ENCODE data around the gene SYNE2.

SYNE2 gene

GRCh38 chr14:63918411-63918810, 65.6 kb downstream of the SYNE2 start:
- DNase-seq, result no peak

DNA sequence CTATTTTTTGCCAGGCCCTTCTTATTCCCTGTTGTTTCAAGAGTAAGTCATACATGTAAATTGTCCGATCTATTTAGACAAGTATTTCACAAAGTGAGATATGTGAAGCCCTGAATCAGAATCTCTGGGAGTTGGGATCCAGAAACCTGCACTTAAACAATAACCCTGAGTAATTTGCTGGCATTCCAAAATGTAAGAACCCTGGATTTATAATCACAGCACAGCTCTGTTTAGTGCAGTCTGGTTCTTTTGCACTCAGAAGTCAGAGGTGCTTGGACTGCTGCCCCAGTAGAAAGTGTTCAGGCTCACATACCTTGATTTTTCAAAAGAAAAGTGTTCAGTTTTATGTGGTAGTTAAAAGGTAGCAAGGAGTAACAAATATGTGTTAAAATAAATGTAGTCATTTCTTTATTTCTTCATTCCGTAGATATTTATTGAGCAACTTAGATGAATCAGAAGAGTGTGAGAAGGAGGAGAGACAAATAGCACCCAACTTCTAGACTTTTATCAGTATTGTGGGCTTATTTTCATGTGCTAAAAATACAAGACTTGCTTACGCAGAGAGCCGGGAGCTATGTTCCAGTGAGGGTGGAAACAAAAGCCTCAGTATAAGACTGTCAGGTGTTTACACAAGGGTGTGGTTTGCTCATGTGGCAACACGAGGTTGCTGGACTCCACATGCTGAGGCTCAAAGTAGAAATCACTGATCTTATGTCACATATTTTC, 70.1 kb downstream of the SYNE2 start:
- DNase-seq, result no peak

DNA sequence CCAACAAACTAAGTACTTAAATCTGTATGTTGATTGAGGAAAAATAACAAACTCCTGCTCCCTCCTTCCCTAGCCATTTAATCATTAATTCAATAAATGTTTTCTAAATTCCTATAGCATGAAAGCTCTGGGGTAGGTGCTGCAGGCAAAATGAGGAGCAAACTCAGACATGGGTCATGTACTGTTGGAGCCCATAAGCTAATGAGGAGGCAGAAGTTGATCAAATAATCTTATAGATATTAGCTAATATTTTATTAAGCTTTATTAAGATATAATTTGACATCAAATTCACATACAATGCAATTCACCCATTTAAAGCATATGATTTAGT, 70.6 kb downstream of the SYNE2 start:
- no peak for DNase-seq

GRCh38 chr14:63924375-63924774, 71.6 kb downstream of the SYNE2 start:
- DNase-seq, result no peak

- DNase-seq, result no peak
Measured at GRCh38 chr14:63926641-63927040, 73.8 kb downstream of the SYNE2 start.

DNA sequence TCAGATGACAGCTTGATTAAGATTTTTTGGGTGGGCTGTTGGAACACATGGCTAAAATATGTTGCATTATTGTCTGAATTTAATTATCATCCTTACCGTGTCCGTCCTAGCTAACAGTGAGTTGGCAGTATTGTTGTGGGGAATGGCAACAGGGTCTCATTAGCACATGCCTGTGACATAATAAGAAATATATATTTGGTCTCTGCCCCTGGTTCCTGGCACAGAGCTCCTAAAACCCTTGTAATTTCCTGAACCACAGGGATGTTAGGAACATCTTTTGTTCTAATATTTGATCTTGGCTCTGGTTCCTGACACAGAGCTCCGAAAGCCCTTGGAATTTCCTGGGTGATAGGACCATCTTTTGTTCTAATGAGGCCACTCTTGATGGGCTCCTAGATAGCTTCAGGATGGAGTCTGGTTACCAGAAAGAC, 76.0 kb downstream of the SYNE2 start:
- DNase-seq, result no peak

DNA sequence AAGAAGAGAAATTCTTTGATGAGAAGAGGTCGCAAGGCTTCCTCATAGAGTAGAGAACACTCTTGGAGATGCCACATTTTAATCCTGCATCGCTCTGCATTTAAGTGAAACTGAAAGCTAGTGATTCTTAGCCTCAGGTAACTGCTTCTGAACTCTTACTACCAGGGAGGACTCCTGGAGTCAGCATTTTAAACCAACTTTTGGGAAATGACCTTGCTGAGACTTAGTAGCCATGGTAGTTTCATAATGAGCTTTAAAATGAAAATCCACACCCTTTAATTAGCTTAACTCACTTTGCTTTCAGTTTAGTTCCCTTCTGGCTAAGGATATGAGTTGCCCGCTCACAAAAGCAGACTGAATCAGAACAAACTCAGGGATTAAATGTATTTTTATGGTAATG, 80.3 kb downstream of the SYNE2 start:
- no peak for DNase-seq

DNA sequence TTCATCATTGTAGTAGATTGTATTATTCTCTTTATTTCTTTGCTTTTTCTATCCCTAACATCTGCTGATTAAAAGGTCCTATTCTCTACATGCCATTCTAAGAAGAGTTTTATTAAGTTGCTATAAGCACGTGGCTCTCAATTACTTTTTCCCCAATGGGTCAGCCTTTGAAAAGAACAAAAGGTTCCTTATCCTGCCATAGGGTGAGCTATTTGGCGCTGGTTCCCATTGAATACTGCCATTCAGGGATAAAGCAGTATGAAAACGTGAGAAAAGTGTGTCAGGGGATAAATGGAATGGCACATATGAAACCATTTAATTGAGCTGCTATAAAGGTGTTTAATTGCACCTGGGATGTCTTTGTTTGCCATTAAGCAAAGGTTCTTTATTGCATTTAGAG, 80.9 kb downstream of the SYNE2 start:
- no peak for DNase-seq

DNA sequence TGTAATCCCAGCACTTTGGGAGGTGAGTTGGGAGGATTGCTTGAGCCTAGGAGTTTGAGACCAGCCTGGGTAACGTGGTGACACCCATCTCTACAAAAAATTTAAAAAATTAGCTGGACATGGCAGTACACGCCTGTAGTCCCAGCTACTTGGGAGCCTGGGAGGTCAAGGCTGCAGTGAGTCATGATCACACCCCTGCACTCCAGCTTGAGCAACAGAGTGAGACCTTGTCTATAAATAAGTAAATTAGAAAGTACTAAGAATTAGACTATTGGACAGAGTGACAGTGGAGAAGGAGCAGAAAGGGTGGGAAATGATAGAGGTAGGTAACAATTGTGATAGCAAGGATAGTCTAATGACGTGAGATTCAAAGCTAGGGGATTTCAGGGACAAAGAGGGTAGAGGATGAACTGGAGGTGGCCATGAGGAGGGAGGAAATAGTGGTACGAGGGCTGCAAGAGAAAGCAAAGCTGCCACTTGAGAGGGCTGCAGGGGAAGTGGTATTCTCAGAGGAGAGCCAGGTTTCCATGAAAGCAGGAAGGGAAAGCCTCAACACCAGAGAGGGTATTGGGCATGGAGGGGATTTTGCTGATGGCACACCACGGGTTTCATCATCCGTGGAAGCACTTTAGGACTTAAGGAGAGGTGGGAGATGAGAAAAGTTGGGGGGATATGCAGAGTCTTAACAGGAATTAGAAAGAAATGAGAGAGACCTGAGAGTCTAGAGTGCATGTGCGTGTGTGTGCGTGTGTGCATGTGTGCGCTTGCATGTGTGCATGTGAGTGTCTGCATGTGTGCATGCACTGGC, 85.6 kb downstream of the SYNE2 start:
- DNase-seq, result no peak

GRCh38 chr14:63939006-63939270, 86.1 kb downstream of the SYNE2 start:
- DNase-seq, result no peak

DNA sequence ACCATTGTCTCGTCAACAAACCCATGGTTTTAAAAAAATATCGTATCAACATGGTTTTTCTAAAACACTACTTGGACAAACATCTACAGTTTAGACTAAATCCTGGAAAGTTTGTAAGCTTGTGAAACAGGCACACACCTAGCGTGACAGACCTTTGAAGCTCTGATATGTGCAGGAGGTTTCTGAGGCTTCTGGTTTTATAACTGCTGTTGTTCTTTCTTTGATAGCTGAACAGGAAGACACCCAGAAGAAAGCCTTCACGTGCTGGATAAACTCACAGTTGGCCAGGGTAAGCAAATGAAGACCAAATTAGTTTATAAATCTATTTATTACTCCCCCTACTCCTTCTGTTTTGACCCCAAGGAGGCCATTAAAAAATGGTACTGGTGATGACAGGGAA, 87.6 kb downstream of the SYNE2 start:
- no peak for DNase-seq

GRCh38 chr14:63941023-63941422, 88.2 kb downstream of the SYNE2 start:
- DNase-seq, result no peak

GRCh38 chr14:63949696-63950095, 96.9 kb downstream of the SYNE2 start:
- no peak for DNase-seq

DNA sequence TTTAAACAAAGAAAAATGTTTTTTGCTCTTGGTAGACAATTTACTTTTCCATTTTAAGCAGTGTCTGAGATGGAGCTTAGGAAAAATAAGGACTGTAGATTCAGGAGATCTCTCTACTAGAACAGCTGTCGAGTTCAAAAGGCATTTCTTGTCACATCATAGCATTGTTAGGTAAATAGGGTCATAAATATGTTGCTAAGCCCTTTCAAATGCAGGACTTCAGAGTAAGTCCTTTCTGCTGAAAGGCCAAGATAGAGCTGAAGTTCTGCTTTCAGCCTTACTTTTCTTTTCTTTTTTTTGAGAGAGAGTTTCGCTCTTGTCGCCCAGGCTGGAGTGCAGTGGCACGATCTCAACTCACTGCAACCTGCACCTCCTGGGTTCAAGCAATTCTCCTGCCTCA, 98.2 kb downstream of the SYNE2 start:
- no peak for DNase-seq

DNA sequence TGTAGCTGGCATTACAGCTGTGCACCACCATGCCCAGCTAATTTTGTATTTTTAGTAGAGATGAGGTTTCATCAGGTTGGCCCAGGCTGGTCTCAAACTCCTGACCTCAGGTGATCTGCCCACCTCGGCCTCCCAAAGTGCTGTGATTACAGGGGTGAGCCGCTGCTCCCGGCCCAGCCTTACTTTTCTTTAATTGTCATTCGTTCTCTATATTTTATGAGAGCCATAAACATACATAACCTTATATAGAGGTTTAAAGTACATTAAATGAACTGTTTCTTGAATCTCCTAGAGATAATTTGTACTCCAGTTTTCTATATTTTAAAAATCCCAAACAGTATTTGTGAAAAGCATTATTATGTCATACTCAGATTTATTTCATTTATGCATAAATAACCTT, 98.6 kb downstream of the SYNE2 start:
- DNase-seq, result no peak

GRCh38 chr14:63952053-63952932, 99.5 kb downstream of the SYNE2 start:
- DNase-seq, result no peak

- DNase-seq, result no peak
Measured at GRCh38 chr14:63952933-63953437, 100.2 kb downstream of the SYNE2 start.

GRCh38 chr14:63956326-63956725, 103.5 kb downstream of the SYNE2 start:
- DNase-seq, result no peak

GRCh38 chr14:63960926-63961567, 108.2 kb downstream of the SYNE2 start:
- DNase-seq, result no peak

DNA sequence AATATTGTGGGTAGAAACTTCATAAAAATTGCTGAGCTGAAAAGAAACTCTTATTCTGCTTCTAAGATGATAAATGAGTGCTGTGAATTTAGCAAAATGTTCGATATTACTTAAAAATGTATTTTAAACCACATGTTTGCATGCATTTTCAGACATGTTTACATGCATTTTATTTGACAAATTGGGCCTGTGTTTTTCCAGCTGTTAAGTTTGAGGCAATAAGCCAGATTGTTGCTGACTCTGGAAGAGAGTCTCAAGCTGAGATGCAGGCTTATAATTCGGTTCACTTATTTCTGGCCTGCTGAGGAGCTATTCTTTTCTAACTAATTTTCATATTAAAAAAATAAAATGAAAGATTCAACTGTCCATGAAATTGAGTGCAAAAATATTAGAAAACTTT, 110.1 kb downstream of the SYNE2 start:
- no peak for DNase-seq

DNA sequence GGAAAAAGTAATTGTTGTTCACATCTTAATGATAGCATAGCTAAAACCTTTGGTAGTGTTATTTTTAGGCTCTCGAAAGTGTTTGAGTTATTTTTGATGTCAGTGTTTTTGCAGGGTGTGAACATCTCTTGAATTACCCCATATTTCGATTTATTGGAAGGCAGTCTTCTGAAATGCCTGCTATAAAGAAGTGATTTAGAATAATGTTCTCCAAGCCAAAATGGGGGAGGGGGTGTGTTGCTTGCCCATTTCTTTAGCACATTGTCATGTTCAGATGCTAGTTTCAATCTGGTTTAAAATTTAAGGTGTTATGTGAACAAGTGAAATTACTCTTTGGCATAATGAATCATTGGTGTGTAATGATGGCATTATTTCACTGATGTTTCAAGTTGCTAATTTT, 110.6 kb downstream of the SYNE2 start:
- no peak for DNase-seq

DNA sequence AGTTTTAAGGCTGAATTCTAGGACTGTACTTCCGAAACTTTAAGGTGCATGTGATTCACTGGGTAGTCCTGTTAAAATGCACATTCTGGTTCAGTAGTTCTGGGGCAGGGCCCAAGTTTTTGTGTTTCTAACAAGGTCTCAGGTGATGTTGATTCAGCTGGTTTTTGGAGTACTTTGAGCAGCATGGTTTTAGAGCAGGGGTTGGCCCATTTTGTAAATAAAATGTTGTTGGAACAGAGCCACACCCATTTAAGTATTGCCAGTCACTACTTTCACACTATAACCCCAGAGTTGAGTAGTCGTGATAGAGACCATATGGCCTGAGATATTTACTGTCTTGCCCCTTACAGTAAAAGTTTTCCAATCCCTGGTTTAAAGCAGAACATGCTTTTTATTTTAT, 111.3 kb downstream of the SYNE2 start:
- DNase-seq, result no peak

DNA sequence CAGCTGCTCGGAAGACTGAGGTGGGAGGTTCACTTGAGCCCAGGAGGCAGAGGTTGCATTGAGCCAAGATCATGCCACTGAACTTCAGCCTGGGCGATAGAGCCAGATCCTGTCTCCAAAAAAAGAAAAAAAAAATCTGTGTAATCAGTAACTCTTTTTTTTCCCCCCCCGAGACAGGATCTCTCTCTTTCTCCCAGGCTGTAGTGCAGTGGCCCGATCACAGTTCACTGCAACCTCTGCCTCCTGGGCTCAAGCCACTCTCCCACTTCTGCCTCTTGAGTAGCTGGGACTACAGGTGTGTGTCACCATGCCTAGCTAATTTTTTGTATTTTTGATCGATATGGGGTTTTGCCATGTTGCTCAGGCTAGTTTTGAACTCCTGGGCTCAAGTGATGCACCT, 113.6 kb downstream of the SYNE2 start:
- no peak for DNase-seq
